HEK293 (cell line): ENCODE data around the gene CEP41.

Experiments used
- ZBTB10 ChIP-seq: fragments of 450-650 bp; formaldehyde crosslinking; IDR thresholded peaks from 2 replicates; pipeline ENCODE4 v1.5.1; 2016; ENCODE audit warnings: missing biosample characterization, missing genetic modification characterization
- ZBTB20 ChIP-seq: fragments of 450-650 bp; formaldehyde crosslinking; IDR thresholded peaks from 2 replicates; pipeline ENCODE4 v1.5.1; 2016; ENCODE audit warnings: missing biosample characterization, missing genetic modification characterization
- ZFP3 ChIP-seq: fragments of 450-650 bp; formaldehyde crosslinking; IDR thresholded peaks from 2 replicates; pipeline ENCODE4 v1.5.1; 2016; ENCODE audit warnings: low read depth, missing biosample characterization, missing genetic modification characterization
- ZNF24 ChIP-seq: fragments of 450-650 bp; formaldehyde crosslinking; IDR thresholded peaks from 2 replicates; pipeline ENCODE4 v1.5.1; 2016; ENCODE audit warnings: missing biosample characterization, missing genetic modification characterization
- ZNF585B ChIP-seq: fragments of 450-650 bp; formaldehyde crosslinking; IDR thresholded peaks from 2 replicates; pipeline ENCODE4 v1.5.1; 2016; ENCODE audit warnings: missing biosample characterization, missing genetic modification characterization
- ZNF626 ChIP-seq: fragments of 450-650 bp; sonication (Bioruptor Pico); formaldehyde crosslinking; IDR thresholded peaks from 2 replicates; pipeline ENCODE4 v1.5.1; 2018; ENCODE audit warnings: missing biosample characterization, missing genetic modification characterization, inconsistent platforms
- TF ChIP-seq, protein P1 (sequence below): fragments of 450-650 bp; formaldehyde crosslinking; IDR thresholded peaks from 2 replicates; pipeline ENCODE4 v1.5.1; 2016; ENCODE audit warnings: missing biosample characterization, missing genetic modification characterization
- TF ChIP-seq, protein P2 (sequence below): fragments of 450-650 bp; formaldehyde crosslinking; IDR thresholded peaks from 2 replicates; pipeline ENCODE4 v1.5.1; 2016; ENCODE audit warnings: missing biosample characterization, missing genetic modification characterization

- TF ChIP-seq ZNF626 (tag by site-specific recombination) (no peak), ZBTB20 (tag by site-specific recombination) (no peak), ZBTB10 (tag by site-specific recombination) (no peak), ZNF24 (tag by site-specific recombination) (no peak), ZFP3 (tag by site-specific recombination) (no peak), ZNF585B (tag by site-specific recombination) (no peak)
- TF ChIP-seq, protein P1, sequence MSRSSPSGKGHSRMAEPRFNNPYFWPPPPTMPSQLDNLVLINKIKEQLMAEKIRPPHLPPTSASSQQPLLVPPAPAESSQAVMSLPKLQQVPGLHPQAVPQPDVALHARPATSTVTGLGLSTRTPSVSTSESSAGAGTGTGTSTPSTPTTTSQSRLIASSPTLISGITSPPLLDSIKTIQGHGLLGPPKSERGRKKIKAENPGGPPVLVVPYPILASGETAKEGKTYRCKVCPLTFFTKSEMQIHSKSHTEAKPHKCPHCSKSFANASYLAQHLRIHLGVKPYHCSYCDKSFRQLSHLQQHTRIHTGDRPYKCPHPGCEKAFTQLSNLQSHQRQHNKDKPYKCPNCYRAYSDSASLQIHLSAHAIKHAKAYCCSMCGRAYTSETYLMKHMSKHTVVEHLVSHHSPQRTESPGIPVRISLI (tag by site-specific recombination): no peak
- TF ChIP-seq, protein P2, sequence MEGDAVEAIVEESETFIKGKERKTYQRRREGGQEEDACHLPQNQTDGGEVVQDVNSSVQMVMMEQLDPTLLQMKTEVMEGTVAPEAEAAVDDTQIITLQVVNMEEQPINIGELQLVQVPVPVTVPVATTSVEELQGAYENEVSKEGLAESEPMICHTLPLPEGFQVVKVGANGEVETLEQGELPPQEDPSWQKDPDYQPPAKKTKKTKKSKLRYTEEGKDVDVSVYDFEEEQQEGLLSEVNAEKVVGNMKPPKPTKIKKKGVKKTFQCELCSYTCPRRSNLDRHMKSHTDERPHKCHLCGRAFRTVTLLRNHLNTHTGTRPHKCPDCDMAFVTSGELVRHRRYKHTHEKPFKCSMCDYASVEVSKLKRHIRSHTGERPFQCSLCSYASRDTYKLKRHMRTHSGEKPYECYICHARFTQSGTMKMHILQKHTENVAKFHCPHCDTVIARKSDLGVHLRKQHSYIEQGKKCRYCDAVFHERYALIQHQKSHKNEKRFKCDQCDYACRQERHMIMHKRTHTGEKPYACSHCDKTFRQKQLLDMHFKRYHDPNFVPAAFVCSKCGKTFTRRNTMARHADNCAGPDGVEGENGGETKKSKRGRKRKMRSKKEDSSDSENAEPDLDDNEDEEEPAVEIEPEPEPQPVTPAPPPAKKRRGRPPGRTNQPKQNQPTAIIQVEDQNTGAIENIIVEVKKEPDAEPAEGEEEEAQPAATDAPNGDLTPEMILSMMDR: no peak
Measured at GRCh38 chr7:130397758-130398073, 43.1 kb downstream of the CEP41 start.
